Nucleus accumbens (tissue), 56 donors: ENCODE data around the gene FREY1.

Source experiments
- DNase-seq, 56 donors: peaks; one replicate each; lab custom pipeline; 2025; lab: John Stamatoyannopoulos, UW

FREY1 gene

GRCh38 chr11:45879803-45880686 lies 27.0 kb downstream of the FREY1 start:
- peak in 22 of 56 donors; percentile 15 to 72 (median 36) for DNase-seq

DNA sequence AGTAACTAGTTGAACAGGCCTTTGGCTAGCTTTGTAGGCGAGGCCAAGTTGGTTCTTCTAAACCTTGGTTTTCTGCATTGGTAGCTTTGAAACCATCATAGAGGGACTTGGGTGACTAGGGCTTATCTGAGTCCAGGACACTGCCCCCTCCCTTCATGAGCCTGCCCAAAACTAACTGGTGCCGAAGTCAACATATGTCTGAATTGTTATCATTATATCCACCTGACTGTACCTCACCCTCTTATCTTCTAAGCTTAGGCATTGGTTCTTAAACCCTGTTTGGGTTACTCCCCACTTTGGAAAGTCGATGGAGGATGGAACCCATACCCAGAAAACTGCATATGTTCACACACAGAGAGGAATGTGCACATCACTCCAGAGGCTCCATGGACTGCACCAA lies 29.2 kb downstream of the FREY1 start:
- no peak for DNase-seq

GRCh38 chr11:45877221-45877620 lies 29.9 kb downstream of the FREY1 start:
- no peak for DNase-seq

- DNase-seq: no peak
Measured at GRCh38 chr11:45876401-45876800, 30.7 kb downstream of the FREY1 start.

GRCh38 chr11:45872651-45873356 lies 34.3 kb downstream of the FREY1 start:
- peak in 46 of 56 donors; percentile 9 to 78 (median 52) for DNase-seq

GRCh38 chr11:45871638-45872037 lies 35.4 kb downstream of the FREY1 start:
- DNase-seq: no peak

DNA sequence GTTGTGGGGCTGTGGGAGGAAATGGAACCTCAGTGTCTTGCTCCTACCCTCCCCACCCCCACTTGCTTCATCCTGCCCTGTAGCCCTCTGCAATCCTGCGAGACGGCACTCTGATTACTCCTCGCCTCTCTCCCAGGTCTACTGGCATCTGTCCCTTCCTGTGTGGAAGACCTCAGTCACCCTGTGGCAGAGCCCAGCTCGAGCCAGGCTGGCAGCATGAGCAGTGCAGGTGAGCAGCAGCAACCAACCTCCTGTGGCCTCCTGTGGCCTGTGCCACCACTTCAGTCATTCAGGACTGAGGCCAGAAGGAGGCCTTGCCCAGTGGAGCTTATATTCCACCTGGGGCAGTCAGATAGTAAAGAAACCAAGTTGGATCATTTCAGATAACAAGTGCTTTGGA lies 36.4 kb downstream of the FREY1 start:
- DNase-seq: no peak

DNA sequence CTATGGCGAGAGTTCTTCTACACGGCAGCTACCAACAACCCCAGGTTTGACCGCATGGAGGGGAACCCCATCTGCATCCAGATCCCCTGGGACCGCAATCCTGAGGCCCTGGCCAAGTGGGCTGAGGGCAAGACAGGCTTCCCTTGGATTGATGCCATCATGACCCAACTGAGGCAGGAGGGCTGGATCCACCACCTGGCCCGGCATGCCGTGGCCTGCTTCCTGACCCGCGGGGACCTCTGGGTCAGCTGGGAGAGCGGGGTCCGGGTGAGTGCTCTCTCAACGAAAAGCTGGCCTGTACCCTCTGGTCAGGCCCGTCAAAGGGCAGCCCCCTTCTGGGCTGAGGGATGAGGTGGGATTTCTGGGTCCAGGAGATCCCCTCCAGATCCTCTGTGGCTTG lies 37.5 kb downstream of the FREY1 start:
- no peak for DNase-seq

DNA sequence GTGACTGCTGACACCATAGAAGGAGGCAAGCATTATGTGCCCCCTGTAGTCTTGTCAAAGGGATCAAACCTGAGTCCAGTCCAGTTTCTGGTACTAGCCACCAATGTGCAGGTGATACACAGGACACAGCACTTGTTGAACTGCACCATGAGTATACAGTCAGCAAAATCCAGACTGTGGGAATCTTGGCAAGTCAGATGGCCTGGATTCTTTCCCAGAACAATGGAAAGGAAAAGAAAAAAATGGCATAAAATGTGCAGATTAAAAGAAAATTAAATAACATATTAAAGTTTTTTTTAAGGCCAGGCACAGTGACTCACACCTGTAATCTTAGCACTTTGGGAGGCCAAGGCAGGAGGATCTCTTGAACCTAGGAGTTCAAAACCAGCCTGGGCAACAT lies 43.0 kb downstream of the FREY1 start:
- DNase-seq: no peak

GRCh38 chr11:45860764-45861510 lies 46.1 kb downstream of the FREY1 start:
- peak in 4 of 56 donors; percentile 10 to 38 (median 24) for DNase-seq

DNA sequence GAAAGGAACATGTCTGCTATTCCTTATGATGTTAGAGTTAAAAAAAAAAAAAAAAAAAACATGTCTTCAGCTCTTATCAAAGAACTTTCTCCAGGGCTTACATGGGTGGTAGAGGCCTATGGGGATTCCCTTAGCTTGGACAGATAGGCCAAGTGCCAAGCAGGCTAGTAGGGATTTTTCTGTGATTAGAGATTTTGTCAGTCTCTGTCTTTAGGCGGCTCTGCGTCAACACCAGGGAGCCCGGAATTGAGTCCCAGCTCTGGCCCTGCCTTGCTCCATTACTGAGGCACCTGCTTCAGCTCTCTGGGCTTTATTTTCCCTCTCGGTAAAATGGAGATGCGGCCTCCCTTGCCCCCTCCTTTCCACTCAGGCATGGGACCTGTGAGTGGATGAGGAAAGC lies 46.7 kb downstream of the FREY1 start:
- DNase-seq: no peak

DNA sequence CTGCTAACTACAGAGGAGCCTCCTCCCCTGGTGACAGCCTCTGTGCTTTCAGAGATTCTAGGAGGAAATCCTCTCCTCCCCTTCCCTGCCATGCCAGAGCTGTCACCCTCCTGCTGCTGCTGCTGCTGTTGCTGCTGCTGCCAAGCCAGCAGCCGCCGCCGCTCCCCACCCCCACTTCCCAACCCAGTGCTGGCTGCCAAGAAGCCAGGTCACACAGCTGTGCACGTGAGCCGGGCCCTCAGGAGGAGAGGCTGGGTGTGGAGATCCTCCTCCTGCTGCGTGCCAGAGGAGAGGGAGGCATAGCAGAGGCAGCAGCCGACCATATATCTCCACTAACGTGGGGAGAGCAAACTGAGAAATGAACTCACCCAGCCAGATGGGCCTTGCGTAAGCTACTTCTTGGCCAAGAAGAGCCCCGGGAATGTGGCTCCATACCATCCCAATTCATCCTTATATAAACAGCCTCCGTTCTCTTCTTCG lies 47.4 kb downstream of the FREY1 start:
- DNase-seq: peak in 55 of 56 donors; percentile 31 to 93 (median 82)

DNA sequence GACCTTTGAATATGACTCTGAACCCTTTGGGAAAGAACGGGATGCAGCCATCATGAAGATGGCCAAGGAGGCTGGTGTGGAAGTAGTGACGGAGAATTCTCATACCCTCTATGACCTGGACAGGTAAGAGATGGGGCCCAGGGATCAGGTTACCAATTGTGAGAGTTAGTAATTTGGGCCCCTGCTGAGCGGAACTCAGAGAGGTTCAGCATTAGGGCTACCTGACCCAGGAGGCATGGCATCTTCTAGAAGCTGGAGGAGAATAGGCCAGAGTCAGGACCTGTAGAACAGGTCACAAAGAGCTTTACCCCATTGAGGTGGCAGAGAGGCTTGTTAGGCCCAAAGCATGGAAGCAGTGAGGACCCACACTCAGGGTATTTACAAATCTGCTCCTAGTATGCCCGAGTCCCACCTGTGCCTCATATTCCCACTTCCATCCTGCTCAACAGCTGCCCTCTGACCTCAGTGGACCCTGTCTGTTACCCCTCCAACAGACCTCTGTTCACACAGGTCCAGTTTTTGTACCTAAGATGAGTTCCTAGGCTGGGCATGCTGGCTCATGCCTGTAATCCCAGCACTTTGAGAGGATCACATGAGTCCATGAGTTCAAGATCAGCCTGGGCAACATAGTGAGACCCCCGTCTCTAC lies 48.2 kb downstream of the FREY1 start:
- DNase-seq: no peak

GRCh38 chr11:45857961-45858474 lies 49.1 kb downstream of the FREY1 start:
- peak in 25 of 56 donors; percentile 14 to 75 (median 36) for DNase-seq
